HUDEP-2 (cell line): ENCODE data around the gene CHD6.

Source experiments
- DNase-seq, 76 experiments: peaks; one replicate each; lab custom pipeline; 2025; ENCODE audit not compliant: unreplicated experiment in 76 of 76; lab: John Stamatoyannopoulos, UW

The CHD6 gene

GRCh38 chr20:41621971-41622370 is 3.8 kb upstream of the CHD6 start:
- no peak for DNase-seq

GRCh38 chr20:41621421-41621820 is 3.2 kb upstream of the CHD6 start:
- no peak for DNase-seq

GRCh38 chr20:41619360-41620100 is 1.4 kb upstream of the CHD6 start:
- no peak for DNase-seq

- peak in 3 of 76 experiments; percentile 7 to 44 (median 28) for DNase-seq
Observed at GRCh38 chr20:41618807-41619311, 682 bp upstream of the CHD6 start.

- DNase-seq, result peak in 24 of 76 experiments; percentile 1 to 48 (median 10)
Observed at GRCh38 chr20:41617059-41617901, 897 bp downstream of the CHD6 start.

GRCh38 chr20:41616228-41616627 is 1.9 kb downstream of the CHD6 start:
- DNase-seq, result no peak

GRCh38 chr20:41615676-41616075 is 2.5 kb downstream of the CHD6 start:
- no peak for DNase-seq

GRCh38 chr20:41615110-41615509 is 3.1 kb downstream of the CHD6 start:
- DNase-seq, result no peak

GRCh38 chr20:41613321-41613720 is 4.9 kb downstream of the CHD6 start:
- DNase-seq, result no peak

GRCh38 chr20:41609474-41609873 is 8.7 kb downstream of the CHD6 start:
- no peak for DNase-seq

GRCh38 chr20:41608606-41609005 is 9.6 kb downstream of the CHD6 start:
- no peak for DNase-seq

- no peak for DNase-seq
Observed at GRCh38 chr20:41607791-41608190, 10.4 kb downstream of the CHD6 start.

GRCh38 chr20:41604002-41604401 is 14.2 kb downstream of the CHD6 start:
- no peak for DNase-seq

- no peak for DNase-seq
Observed at GRCh38 chr20:41601742-41602141, 16.4 kb downstream of the CHD6 start.

GRCh38 chr20:41600926-41601631 is 17.1 kb downstream of the CHD6 start:
- DNase-seq, result no peak

GRCh38 chr20:41599699-41600104 is 18.5 kb downstream of the CHD6 start:
- DNase-seq, result no peak

GRCh38 chr20:41598719-41599118 is 19.5 kb downstream of the CHD6 start:
- DNase-seq, result no peak

- DNase-seq, result no peak
Observed at GRCh38 chr20:41594514-41595322, 23.5 kb downstream of the CHD6 start.

- DNase-seq, result no peak
Observed at GRCh38 chr20:41592516-41593216, 25.5 kb downstream of the CHD6 start.

GRCh38 chr20:41587956-41588355 is 30.2 kb downstream of the CHD6 start:
- DNase-seq, result no peak
